DOHH2 (cell line): ENCODE measurements around the gene KHNYN.

Experiments used
- EZH2phosphoT487 ChIP-seq: fragments of 200-600 bp; sonication (generic); IDR thresholded peaks from 2 replicates; pipeline ENCODE4 v1.6.1; 2017; ENCODE audit warnings: borderline replicate concordance, mild to moderate bottlenecking, antibody characterized with exemption, low read length, moderate library complexity, mixed read lengths
- TF ChIP-seq, protein P1 (sequence below): fragments of 200-600 bp; sonication (generic); IDR thresholded peaks from one replicate; pipeline ENCODE4 v1.5.1; 2014; ENCODE audit warnings: antibody characterized with exemption, mild to moderate bottlenecking, low read depth, low read length; ENCODE audit not compliant: poor library complexity, severe bottlenecking

DNA sequence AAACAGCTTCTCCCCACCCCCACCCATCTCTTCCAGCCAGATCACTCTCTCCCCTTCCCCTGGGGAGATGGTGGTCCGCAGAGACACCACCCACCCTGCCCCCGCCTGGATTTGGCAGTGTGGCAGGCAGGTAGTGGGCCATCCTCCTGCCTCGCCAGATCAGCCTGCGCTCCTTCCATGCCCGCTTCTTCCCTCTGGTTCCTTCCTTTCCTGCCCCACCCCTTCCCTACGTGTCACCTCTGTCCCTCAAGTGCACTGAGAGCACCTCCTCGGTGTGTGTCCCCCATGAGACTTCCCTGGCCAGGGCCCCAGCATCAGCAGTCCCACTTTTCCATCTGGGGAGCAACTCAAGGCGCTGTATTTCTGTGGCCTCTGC is 30.3 kb upstream of the KHNYN start:
- TF ChIP-seq, protein P1, sequence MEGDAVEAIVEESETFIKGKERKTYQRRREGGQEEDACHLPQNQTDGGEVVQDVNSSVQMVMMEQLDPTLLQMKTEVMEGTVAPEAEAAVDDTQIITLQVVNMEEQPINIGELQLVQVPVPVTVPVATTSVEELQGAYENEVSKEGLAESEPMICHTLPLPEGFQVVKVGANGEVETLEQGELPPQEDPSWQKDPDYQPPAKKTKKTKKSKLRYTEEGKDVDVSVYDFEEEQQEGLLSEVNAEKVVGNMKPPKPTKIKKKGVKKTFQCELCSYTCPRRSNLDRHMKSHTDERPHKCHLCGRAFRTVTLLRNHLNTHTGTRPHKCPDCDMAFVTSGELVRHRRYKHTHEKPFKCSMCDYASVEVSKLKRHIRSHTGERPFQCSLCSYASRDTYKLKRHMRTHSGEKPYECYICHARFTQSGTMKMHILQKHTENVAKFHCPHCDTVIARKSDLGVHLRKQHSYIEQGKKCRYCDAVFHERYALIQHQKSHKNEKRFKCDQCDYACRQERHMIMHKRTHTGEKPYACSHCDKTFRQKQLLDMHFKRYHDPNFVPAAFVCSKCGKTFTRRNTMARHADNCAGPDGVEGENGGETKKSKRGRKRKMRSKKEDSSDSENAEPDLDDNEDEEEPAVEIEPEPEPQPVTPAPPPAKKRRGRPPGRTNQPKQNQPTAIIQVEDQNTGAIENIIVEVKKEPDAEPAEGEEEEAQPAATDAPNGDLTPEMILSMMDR, result no peak
- no peak for TF ChIP-seq EZH2phosphoT487
